NCI-H1417 treated with DMSO at 0.1 percent for 48 hours (cell line): ENCODE measurements around the gene ATE1.

ENCODE experiments used
- DNase-seq: peaks from one replicate; lab custom pipeline; 2025; lab: John Stamatoyannopoulos, UW

ATE1 gene

GRCh38 chr10:121695731-121696464, 231.9 kb downstream of the ATE1 start:
- no peak for DNase-seq

- no peak for DNase-seq
Measured at GRCh38 chr10:121694966-121695643, 232.7 kb downstream of the ATE1 start.

GRCh38 chr10:121694327-121694965, 233.4 kb downstream of the ATE1 start:
- no peak for DNase-seq

GRCh38 chr10:121692626-121693025, 235.2 kb downstream of the ATE1 start:
- DNase-seq, result no peak

GRCh38 chr10:121690970-121691369, 236.9 kb downstream of the ATE1 start:
- no peak for DNase-seq
